Lower lobe of right lung (tissue), 2 donors: ENCODE results near the gene WASF2. TPM values are rescaled to one million over a fixed set of nuclear protein-coding genes. Genes with fewer than 3 reads are reported as not detected.
A peak's percentile ranks its signal among the peaks of the same experiment; 100 is the strongest.

ENCODE experiments used
- ATAC-seq, 2 donors: fragments of 200-7000 bp; cut with Tn5 transposase; one replicate each; pipeline ENCODE4 v1.9.1; 2020 to 2022; ENCODE audit warnings: mild to moderate bottlenecking in 2 of 2, moderate library complexity in 2 of 2
- DNase-seq: peaks from one replicate; pipeline ENCODE4 v3.0.0-alpha.2; 2020
- H3K27ac ChIP-seq: fragments of 200-600 bp; one replicate; pipeline ENCODE4 v1.8.0; 2022
- H3K27me3 ChIP-seq: fragments of 200-600 bp; one replicate; pipeline ENCODE4 v1.8.0; 2022; ENCODE audit warnings: low read depth
- H3K36me3 ChIP-seq: fragments of 200-600 bp; one replicate; pipeline ENCODE4 v1.8.0; 2022; ENCODE audit warnings: mild to moderate bottlenecking
- H3K4me1 ChIP-seq: fragments of 200-600 bp; one replicate; pipeline ENCODE4 v1.8.0; 2022
- H3K4me3 ChIP-seq: fragments of 200-600 bp; one replicate; pipeline ENCODE4 v1.8.0; 2022; ENCODE audit warnings: mild to moderate bottlenecking
- H3K9me3 ChIP-seq: fragments of 200-600 bp; one replicate; pipeline ENCODE4 v1.8.0; 2022
- intact Hi-C: fragments of 100-400 bp; cut with DNase I; formaldehyde crosslinking; loops from one replicate; pipeline ENCODE4 v1.11.0; 2022
- total RNA-seq: library from RNA; stranded (reverse); fragmentation: NEBNext Ultra II Directional; extraction: Animal tissue kit (Norgen Biotek cat#: 25700); gene quantifications from one replicate; pipeline ENCODE4 v1.2.1, GENCODE V29; 2021
- TF ChIP-seq, protein P1 (sequence below): fragments of 200-600 bp; IDR thresholded peaks from one replicate; pipeline ENCODE4 v1.8.0; 2022; ENCODE audit warnings: antibody characterized with exemption, mild to moderate bottlenecking
- donor health status: DM: no; HTN: yes; CAD: no; lungs with severe emphysema.

Gene WASF2
- total RNA-seq, 1 donor from 2014 or later, result 159 TPM

DNA sequence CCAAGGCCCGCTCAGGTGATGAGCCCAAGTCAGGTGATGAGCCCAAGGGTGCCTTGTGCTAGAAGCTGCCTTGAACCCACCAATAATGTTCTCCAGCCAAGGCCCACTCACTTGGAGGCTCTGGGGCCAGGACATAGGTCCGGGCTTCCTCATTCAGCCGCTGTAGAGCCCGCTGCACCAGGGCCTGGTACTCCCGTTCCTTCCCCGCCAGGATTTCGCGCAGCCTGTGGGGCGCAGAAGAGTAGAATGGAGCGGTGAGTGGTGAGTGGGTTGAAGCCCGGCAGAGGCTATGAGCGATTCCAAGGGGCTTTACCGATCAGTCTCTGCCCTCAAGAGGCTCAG, 133.7 kb downstream of the WASF2 start:
- peak overlapping the region; percentile 6 for H3K27ac ChIP-seq
- peaks cover 15% of the 10 kb centered on the region for H3K4me1 ChIP-seq
- TF ChIP-seq, protein P1, sequence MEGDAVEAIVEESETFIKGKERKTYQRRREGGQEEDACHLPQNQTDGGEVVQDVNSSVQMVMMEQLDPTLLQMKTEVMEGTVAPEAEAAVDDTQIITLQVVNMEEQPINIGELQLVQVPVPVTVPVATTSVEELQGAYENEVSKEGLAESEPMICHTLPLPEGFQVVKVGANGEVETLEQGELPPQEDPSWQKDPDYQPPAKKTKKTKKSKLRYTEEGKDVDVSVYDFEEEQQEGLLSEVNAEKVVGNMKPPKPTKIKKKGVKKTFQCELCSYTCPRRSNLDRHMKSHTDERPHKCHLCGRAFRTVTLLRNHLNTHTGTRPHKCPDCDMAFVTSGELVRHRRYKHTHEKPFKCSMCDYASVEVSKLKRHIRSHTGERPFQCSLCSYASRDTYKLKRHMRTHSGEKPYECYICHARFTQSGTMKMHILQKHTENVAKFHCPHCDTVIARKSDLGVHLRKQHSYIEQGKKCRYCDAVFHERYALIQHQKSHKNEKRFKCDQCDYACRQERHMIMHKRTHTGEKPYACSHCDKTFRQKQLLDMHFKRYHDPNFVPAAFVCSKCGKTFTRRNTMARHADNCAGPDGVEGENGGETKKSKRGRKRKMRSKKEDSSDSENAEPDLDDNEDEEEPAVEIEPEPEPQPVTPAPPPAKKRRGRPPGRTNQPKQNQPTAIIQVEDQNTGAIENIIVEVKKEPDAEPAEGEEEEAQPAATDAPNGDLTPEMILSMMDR, result no peak
- no peak overlapping the region for H3K4me3 ChIP-seq
- no peak for DNase-seq
- H3K27me3 ChIP-seq, result no peaks in the 10 kb centered on the region
- intact Hi-C loops, result no loop called here
- peaks cover 85% of the 10 kb centered on the region for H3K36me3 ChIP-seq
- H3K9me3 ChIP-seq, result no peaks in the 10 kb centered on the region
- ATAC-seq, result no peak

DNA sequence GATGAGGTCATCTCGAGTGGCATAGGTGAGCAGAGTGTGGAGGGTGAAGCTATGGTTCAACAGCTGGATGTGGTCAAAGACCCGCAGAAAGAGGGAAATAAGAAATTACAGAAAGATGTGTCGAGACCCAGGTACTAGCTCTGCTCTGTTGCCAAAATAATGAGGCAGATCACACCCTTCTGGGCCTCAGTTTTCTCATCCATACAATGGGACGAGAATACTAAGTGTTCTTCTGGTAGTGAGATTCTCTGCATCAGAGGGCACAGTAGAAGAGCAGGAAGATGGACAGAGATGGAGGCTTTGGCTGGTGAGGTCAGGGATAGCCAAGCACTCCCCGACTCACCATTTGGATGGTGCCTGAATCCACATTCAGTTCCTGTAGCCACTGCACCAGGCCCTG, 134.3 kb downstream of the WASF2 start:
- DNase-seq, result no peak
- H3K9me3 ChIP-seq, result no peaks in the 10 kb centered on the region
- no peak overlapping the region for H3K4me3 ChIP-seq
- intact Hi-C loops, result no loop called here
- H3K4me1 ChIP-seq, result peaks cover 21% of the 10 kb centered on the region
- no peak for ATAC-seq
- TF ChIP-seq, protein P1, result no peak
- no peak overlapping the region for H3K27ac ChIP-seq
- peaks cover 80% of the 10 kb centered on the region for H3K36me3 ChIP-seq
- H3K27me3 ChIP-seq, result no peaks in the 10 kb centered on the region

Other genes with a start within 250 kb of the WASF2 start
- 30.2 TPM for gene TMEM222, start 168.0 kb downstream of the WASF2 start, total RNA-seq
- gene SYTL1, start 148.1 kb downstream of the WASF2 start, total RNA-seq, result 29.3 TPM
- 117 TPM for gene MAP3K6, start 123.2 kb downstream of the WASF2 start, total RNA-seq
- gene FCN3, start 115.3 kb downstream of the WASF2 start, total RNA-seq, result 1,125 TPM
- 6.8 TPM for gene CD164L2, start 106.8 kb downstream of the WASF2 start, total RNA-seq
- 0.18 TPM for gene GPR3, start 97.5 kb downstream of the WASF2 start, total RNA-seq
- gene AHDC1, start 114.0 kb upstream of the WASF2 start, total RNA-seq, result 23.7 TPM
- 193 TPM for gene FGR, start 145.0 kb upstream of the WASF2 start, total RNA-seq
- gene IFI6, start 182.0 kb upstream of the WASF2 start, total RNA-seq, result 211 TPM
- 18.0 TPM for gene FAM76A, start 235.8 kb upstream of the WASF2 start, total RNA-seq